ENCODE measurements around the gene MFSD11. TPM values are rescaled to one million over a fixed set of nuclear protein-coding genes. Genes with fewer than 3 reads are reported as not detected.

The MFSD11 gene
- total RNA-seq, result 10 to 100 TPM in 3 of 4 donors, 1 to 10 TPM in 1; 7.6 to 41.3 (median 25.7) TPM

DNA sequence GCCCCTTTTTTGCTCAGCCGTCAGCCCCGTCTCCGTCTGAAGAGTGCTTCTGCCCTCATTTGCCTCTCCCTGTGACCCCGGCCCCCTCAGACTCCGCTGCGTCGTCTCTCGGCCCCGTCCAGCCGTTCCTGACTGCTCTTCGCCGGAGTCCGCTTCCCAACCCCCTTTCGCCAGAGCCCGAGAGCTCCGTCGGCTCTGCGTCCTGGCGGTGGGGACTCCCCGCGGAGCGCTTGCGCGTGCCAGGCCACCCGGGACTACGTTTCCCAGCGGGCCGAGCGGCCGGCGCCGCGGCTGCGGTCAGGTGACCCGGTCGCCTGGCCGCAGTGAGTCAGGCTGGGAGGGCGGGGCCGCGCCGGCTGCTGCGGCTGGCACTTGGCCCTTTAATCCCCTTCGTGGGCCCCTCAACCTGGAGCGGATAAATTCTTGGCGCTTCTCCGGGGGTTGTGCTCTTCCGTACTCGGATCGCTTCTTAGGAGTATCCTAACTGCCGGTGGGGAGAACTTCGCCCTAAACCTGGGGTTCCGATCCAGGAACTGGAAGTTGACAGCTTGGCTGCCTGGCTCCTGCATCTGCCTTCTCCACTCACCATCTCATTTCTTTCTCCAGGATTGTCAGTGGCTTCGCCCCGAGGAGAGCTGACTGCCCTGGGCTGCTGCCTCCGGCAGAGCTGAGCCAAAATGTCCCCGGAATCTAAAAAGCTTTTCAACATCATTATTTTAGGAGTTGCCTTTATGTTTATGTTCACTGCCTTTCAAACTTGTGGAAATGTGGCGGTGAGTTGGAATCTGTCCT, at the start of gene MFSD11:
Gene MFSD11, plus strand, starts transcription at position 444 of the 792 bp plus-strand sequence. Its CDS starts 234 bp downstream, at position 678.
- intact Hi-C loops (cut with DNase I; ENCODE audit: low total_unique reads) (no loop called here), in situ Hi-C loops (cut with MboI; ENCODE audit: low pct_ligation_motif_present in 1 of 4, low pct_unique_long_range_greater_than_20kb in 1 of 4, low sequenced_read_pairs in 3 of 4) (no loop called here)
- Histone ChIP-seq H3K27ac (peak within 1 kb of the TSS; percentile 99 to 100 (median 100)), H3K27me3 (no peaks in the 10 kb centered on the region), H3K9me3 (no peaks in the 10 kb centered on the region), H3K36me3 (peaks cover 0 to 40% (median 13%) of the 10 kb centered on the region in 4 donors), H3K4me1 (peaks cover 24 to 63% (median 42%) of the 10 kb centered on the region in 4 donors), H3K4me3 (peak within 1 kb of the TSS; percentile 82 to 100 (median 93))
- TF ChIP-seq EP300 (IDR thresholded peaks at IDR 0.05; ENCODE audit: low read depth), result peak; percentile 5
- peak; percentile 5 for TF ChIP-seq POLR2A (IDR thresholded peaks at IDR 0.05)
- TF ChIP-seq POLR2AphosphoS5 (IDR thresholded peaks at IDR 0.05), result peak; percentile 43 to 79 (median 51)
- TF ChIP-seq, protein P1, sequence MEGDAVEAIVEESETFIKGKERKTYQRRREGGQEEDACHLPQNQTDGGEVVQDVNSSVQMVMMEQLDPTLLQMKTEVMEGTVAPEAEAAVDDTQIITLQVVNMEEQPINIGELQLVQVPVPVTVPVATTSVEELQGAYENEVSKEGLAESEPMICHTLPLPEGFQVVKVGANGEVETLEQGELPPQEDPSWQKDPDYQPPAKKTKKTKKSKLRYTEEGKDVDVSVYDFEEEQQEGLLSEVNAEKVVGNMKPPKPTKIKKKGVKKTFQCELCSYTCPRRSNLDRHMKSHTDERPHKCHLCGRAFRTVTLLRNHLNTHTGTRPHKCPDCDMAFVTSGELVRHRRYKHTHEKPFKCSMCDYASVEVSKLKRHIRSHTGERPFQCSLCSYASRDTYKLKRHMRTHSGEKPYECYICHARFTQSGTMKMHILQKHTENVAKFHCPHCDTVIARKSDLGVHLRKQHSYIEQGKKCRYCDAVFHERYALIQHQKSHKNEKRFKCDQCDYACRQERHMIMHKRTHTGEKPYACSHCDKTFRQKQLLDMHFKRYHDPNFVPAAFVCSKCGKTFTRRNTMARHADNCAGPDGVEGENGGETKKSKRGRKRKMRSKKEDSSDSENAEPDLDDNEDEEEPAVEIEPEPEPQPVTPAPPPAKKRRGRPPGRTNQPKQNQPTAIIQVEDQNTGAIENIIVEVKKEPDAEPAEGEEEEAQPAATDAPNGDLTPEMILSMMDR (IDR thresholded peaks at IDR 0.05), result peak in 2 of 5 experiments; percentile 13 to 38
- 0 to 1% methylated on average over 8 to 48 of the region's 57 CpGs for WGBS, 2 donors (ENCODE audit: low coverage in 1 of 2)
- DNase-seq, result peak; percentile 93

DNA sequence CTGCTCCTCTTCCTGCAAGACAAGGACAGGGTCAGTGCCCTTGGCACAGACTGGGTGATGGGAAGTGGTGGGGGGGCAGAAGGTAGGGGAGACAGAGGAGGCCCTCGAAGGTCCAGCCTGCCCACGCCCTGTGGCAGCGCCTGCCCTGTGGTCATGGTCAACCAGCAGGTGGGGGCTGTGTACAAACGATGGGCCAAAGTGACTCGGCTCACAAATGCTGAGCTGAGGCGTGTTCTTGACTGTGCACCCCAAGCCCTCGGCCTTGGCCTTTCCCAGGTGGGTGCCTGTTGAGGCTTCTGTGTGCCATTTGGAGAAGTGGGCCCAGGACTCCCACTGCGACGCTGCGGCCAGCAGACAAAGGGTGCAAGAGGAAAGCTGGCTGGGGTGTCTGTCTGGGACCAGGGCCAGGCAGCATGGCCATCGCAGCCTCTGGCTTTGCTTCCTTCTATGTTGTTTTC, 49.7 kb upstream of the MFSD11 start:
- TF ChIP-seq POLR2AphosphoS5 (IDR thresholded peaks at IDR 0.05) (no peak), POLR2A (IDR thresholded peaks at IDR 0.05) (no peak), EP300 (IDR thresholded peaks at IDR 0.05; ENCODE audit: low read depth) (no peak)
- TF ChIP-seq, protein P1 (IDR thresholded peaks at IDR 0.05), result no peak
- no peaks in the 10 kb centered on the region for H3K27me3 ChIP-seq
- peak overlapping the region; percentile 65 to 89 (median 84) for H3K27ac ChIP-seq
- H3K4me1 ChIP-seq, result peaks cover 21 to 46% (median 32%) of the 10 kb centered on the region in 4 donors
- intact Hi-C loops (cut with DNase I; ENCODE audit: low total_unique reads) (no loop called here), in situ Hi-C loops (cut with MboI; ENCODE audit: low pct_ligation_motif_present in 1 of 4, low pct_unique_long_range_greater_than_20kb in 1 of 4, low sequenced_read_pairs in 3 of 4) (no loop called here)
- H3K36me3 ChIP-seq, result no peaks in the 10 kb centered on the region
- DNase-seq, result no peak
- H3K9me3 ChIP-seq, result no peaks in the 10 kb centered on the region
- WGBS, 2 donors (ENCODE audit: low coverage in 1 of 2), result 58% methylated on average over 11 of the region's 11 CpGs; no CpG with 5 or more reads in 1 of the 2 donors
- H3K4me3 ChIP-seq, result no peak overlapping the region

DNA sequence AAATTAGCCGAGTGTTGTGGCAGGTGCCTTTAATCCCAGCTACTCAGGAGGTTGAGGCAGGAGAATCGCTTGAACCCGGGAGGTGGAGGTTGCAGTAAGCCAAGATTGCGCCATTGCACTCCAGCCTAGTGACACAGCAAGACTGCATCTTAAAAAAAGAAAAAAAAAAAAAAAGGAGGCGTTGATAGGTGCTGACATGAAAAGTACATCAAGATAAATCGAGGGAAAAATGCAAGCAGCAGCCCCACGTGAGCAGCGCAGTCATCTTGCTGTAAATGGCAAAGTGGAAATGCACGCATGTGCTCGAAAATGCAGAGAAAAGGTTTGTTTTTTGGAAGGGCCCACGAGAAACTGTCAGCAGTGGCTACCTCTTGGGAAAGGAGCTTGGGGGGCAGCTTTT, 48.1 kb upstream of the MFSD11 start:
- no peaks in the 10 kb centered on the region for H3K9me3 ChIP-seq
- H3K4me3 ChIP-seq, result no peak overlapping the region
- H3K27ac ChIP-seq, result peak overlapping the region; percentile 65 to 89 (median 84)
- intact Hi-C loops (cut with DNase I; ENCODE audit: low total_unique reads), result no loop called here
- no peaks in the 10 kb centered on the region for H3K27me3 ChIP-seq
- DNase-seq, result no peak
- H3K4me1 ChIP-seq, result peaks cover 23 to 47% (median 33%) of the 10 kb centered on the region in 4 donors
- no peaks in the 10 kb centered on the region for H3K36me3 ChIP-seq
- in situ Hi-C loops (cut with MboI; ENCODE audit: low pct_ligation_motif_present in 1 of 4, low pct_unique_long_range_greater_than_20kb in 1 of 4, low sequenced_read_pairs in 3 of 4), result no loop called here
- TF ChIP-seq POLR2A (IDR thresholded peaks at IDR 0.05), result no peak
- TF ChIP-seq, protein P1 (IDR thresholded peaks at IDR 0.05), result no peak
- TF ChIP-seq EP300 (IDR thresholded peaks at IDR 0.05; ENCODE audit: low read depth), result no peak
- TF ChIP-seq POLR2AphosphoS5 (IDR thresholded peaks at IDR 0.05), result no peak
- WGBS, 2 donors (ENCODE audit: low coverage in 1 of 2), result 89 to 91% methylated on average over 9 to 11 of the region's 11 CpGs

DNA sequence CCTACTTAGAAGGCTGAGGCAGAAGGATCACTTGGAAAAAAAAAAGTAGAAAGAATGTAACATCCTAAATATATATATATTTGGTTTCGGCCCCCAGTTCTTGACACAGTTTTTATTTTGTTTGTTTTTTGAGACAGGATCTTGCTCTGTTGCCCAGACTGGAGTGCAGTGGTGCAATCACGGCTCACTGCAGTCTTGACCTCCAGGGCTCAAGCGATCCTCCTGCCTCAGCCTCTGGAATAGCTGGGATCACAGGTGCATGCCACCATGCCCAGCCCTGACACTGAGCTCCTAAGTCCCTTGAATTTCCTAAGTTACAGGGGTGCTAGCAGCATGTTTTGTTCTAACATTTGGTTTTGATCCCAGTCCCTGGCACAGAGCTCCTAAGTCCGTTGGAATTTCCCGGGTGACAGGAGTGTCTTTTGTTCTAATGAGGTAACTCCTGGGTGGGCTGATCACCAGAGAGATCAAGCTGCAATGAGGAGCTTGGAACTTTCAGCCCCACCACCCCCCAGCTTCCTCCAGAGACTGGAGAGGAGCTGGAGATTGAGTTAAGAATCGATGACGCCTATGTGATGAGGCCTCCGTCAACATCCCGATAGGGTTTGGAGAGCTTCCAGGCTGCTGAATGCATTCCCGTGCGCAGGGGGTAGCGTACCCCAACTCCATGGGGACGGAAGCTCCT, 47.2 kb upstream of the MFSD11 start:
- Histone ChIP-seq H3K36me3 (no peaks in the 10 kb centered on the region), H3K4me1 (peaks cover 26 to 52% (median 37%) of the 10 kb centered on the region in 4 donors), H3K9me3 (no peaks in the 10 kb centered on the region), H3K27me3 (no peaks in the 10 kb centered on the region), H3K27ac (peak overlapping the region in 1 of 4 donors; percentile 27), H3K4me3 (no peak overlapping the region)
- WGBS, 2 donors (ENCODE audit: low coverage in 1 of 2), result 86 to 87% methylated on average over 8 to 13 of the region's 13 CpGs
- TF ChIP-seq, protein P1 (IDR thresholded peaks at IDR 0.05), result no peak
- DNase-seq, result no peak
- intact Hi-C loops (cut with DNase I; ENCODE audit: low total_unique reads) (no loop called here), in situ Hi-C loops (cut with MboI; ENCODE audit: low pct_ligation_motif_present in 1 of 4, low pct_unique_long_range_greater_than_20kb in 1 of 4, low sequenced_read_pairs in 3 of 4) (no loop called here)
